Fibroblast of the conjunctiva (primary cell): Measurements from ENCODE around the gene BBS1.
"Not testable (repeated sequence)": the region's sequence is repeated elsewhere in the genome, so short reads cannot be mapped to it uniquely, and the experiment has no call there.

Experiments
- DNase-seq: peaks from one replicate; pipeline ENCODE4 v3.0.0-alpha.2; 2010; ENCODE audit warnings: low read depth

BBS1 gene

GRCh38 chr11:66570850-66571180 is 60.4 kb downstream of the BBS1 start:
- no peak for DNase-seq

- peak; percentile 32 for DNase-seq
Measured at GRCh38 chr11:66579017-66579606, 68.7 kb downstream of the BBS1 start.

DNA sequence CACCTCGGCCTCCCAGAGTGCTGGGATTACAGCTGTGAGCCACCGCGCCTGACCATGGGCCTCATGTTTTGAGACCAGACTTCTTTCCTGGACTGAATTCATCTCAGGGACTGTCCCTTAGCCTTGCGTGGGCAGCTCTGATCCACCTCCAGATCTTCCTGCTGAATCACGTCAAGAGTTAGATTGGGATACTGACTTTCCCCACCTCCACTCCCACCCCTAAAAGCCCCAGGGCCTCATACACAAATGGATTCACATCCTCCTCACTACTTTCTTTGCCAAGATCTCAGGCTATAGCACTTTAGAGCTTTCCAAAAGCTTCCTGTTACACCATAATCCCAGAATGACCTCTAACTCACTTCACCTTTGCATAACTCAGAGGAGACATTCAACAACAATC is 70.4 kb downstream of the BBS1 start:
- DNase-seq = no peak

DNA sequence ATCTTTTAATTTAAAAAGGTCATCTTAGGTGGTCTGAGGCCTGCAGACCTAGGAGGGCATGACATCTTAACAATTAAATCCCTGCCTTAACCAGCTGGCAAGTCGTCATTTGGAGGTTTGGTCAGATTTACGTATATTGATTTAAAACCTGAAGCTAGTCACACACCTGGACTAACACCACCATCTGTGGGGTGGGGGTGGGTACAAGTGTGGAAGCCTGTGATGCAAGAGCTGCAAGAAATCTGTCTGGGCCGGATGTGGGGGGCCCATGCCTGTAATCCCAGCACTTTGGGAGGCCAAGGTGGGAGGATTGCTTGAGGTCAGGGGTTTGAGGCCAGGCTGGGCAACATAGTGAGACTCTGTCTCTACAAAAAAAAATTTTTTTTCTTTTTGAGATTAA is 70.8 kb downstream of the BBS1 start:
- no peak for DNase-seq

DNA sequence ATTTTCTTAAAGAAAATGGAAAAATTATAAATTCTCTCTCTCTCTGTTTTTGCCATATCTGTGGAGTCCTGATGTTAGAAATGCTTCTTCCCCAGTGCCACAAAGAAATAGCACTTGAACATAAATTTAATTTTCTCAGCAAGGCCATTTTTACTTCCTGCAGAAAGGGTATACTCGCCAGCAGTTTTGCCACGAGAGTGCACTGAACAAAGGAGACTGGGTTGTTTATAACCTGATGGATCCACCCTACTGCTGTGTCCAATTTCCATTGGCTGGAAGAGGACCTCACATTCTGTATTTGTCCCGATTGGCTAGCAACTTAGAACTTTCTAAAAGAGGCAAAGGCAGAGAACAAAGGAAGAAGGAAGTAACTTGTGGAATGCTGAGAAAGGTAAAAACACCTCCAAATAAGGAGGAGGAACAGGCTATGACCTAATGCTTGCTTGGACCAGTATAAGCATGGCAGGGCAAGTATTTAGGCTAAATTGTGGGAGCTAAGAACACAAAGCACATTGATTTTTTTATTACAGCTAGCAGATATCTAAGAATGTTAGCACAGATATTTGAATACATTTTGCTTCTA is 72.2 kb downstream of the BBS1 start:
- DNase-seq = not testable (repeated sequence)
